NT2/D1 (cell line): Measurements from ENCODE around the gene TEKT1.

Experiments
- SUZ12 ChIP-seq: IDR thresholded peaks from 2 replicates; pipeline ENCODE4 v1.6.1; 2011; ENCODE audit not compliant: insufficient read length, insufficient read depth; ENCODE audit errors: extremely low read depth
- YY1 ChIP-seq: IDR thresholded peaks from 2 replicates; pipeline ENCODE4 v1.6.1; 2011; ENCODE audit not compliant: insufficient read length, insufficient read depth
- ZNF274 ChIP-seq: IDR thresholded peaks from 2 replicates; pipeline ENCODE4 v1.6.1; 2011; ENCODE audit warnings: mild to moderate bottlenecking, low read depth, low read length

- TF ChIP-seq YY1, result no peak
- TF ChIP-seq ZNF274, result no peak
- no peak for TF ChIP-seq SUZ12
These were observed 39.3 kb upstream of the TEKT1 start for GRCh38 chr17:6870841-6871240.
